HG03135 (cell line): ENCODE data around the gene HINFP.
A peak's percentile ranks its signal among the peaks of the same experiment; 100 is the strongest.
"Not testable (repeated sequence)": the region's sequence is repeated elsewhere in the genome, so short reads cannot be mapped to it uniquely, and the experiment has no call there.

ENCODE experiments used
- ATAC-seq: cut with Tn5 transposase; IDR thresholded peaks from one replicate; pipeline ENCODE4 v1.9.1; 2021; ENCODE audit warnings: mild to moderate bottlenecking, moderate library complexity; ENCODE audit not compliant: unreplicated experiment

HINFP gene

DNA sequence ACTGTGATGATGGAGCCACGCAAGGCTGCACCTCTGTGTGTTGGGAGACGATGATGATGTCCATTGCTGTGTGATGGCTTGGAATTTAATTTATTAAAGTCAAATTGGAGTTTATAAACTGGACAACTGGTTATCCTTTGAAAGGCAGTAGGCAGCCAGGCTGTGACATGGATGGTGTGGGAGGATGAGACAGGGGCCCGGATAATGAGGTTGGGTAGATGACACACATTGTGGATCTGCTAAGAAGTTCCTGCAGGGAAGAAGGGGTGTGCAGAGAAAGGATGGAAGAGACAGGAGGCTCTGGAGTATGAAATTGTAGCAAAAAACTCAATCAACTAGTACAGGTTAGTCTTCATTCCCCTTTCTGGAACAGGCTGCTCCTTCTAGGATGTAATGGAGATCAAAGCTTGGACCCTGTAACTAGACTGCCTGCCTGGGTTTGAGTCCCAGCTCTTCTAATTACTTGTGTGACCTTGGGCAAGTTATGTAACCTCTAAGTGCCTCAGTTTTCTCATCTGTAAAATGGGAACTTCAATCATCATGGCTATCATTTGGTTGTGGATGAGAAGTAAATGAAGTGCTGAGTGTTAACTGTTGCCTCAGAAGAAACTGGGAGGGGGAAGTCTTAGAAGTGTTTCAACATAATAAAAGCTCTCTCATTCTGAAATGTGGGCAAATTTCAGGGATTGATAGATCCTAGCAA is 4.2 kb upstream of the HINFP start:
- ATAC-seq, result no peak

DNA sequence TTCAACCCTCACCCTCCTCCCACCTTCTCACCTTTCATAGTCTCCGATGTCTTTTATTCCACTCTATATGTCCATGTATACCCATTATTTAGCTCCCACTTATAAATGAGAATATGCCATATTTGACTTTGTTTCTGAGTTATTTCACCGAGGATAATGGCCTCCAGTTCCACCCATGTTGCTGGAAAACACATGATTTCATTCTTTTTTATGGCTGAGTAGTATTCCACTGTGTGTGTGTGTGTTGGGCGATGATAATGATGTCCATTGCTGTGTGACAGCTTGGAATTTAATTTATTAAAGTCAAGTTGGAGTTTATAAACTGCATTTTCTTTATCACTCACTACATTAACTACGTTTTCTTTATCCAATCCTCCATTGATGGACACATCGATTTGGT is 3.2 kb upstream of the HINFP start:
- ATAC-seq, result no peak

DNA sequence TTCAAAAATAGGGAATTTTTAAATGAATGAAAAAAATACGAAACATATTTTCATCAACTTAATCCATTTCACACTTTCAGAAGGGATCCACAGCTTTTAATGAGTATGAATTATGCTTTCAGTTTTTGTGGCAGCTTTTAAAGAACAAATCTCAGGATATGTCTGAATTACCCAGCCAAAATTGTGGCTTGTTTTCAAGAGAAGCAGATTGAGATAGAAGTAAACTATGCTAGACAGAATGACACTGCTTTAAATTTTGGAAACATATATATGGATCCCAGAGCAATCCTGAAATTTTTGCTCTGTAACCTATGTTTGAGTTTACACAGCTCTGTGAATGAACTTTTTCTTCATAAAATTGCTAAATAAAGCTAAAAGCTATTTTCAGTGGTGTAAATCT is 2.4 kb upstream of the HINFP start:
- ATAC-seq, result no peak

DNA sequence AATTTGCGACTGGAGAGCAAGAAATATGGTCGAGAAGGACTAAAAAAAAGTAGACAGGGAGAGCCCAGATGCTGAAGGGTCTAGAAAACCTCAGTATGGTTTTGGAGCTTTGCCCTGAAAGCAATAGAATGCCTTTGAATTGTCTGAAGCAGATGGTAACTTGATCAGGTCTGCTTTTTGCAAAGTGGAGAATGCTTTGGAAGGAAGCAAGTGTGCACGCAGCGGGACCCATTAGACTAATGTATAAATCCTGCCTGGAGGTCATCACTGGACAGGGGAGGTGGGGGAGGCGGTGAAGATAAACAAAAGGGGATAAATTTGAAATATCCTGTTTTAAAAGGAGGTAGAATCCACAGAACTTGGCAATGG is 757 bp upstream of the HINFP start:
- no peak for ATAC-seq

DNA sequence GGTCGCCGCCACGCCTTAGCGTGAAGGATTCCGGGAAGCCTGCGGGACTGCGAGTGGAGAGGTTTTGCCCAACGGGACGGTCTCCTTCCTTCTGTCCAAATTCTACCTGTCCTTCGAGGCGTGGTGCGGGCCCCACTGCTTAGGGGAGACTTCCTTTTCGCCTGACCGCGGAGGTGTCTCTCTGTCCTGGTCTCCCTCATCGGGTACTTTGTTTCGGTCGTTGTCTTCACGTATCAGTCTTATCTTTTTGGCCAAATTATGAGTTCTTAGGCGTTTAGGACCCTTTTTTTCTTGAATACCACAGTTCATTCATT is 388 bp downstream of the HINFP start:
- peak; percentile 24 for ATAC-seq

DNA sequence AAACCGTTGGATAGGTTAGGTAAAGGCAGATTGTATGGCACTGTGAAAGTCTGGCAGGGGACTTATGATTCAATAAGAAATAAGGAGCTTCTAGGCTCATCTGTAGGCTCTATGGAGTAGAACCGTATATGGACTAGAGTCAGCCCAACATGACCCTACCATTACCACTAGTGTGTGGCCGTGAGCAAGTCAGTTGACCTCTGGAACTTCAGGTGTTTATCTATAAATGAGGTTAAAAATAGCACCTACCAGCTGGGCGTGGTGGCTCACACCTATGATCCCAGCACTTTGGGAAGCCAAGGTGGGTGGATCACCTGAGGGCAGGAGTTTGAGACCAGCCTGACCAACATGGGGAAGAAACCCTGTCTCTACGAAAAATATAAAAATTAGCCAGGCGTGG is 4.4 kb downstream of the HINFP start:
- no peak for ATAC-seq

- ATAC-seq, result no peak
Observed at GRCh38 chr11:119126675-119127268, 5.4 kb downstream of the HINFP start.

GRCh38 chr11:119130662-119131061 is 9.3 kb downstream of the HINFP start:
- ATAC-seq, result no peak

- ATAC-seq, result no peak
Observed at GRCh38 chr11:119134389-119134978, 13.1 kb downstream of the HINFP start.

DNA sequence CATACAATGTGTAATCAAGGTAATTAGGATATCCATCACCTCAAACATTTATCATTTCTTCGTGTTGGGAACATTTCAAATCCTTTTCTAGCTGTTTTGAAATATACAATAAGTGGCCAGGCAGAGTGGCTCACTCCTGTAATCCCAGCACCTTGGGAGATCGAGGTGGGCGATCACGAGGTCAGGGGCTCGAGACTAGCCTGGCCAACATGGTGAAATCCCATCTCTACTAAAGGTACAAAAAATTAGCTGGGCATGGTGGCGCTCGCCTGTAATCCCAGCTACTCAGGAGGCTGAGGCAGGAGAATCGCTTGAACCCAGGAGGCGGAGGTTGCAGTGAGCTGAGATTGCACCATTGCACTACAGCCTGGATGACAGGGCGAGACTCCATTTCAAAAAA is 17.9 kb downstream of the HINFP start:
- not testable (repeated sequence) for ATAC-seq

DNA sequence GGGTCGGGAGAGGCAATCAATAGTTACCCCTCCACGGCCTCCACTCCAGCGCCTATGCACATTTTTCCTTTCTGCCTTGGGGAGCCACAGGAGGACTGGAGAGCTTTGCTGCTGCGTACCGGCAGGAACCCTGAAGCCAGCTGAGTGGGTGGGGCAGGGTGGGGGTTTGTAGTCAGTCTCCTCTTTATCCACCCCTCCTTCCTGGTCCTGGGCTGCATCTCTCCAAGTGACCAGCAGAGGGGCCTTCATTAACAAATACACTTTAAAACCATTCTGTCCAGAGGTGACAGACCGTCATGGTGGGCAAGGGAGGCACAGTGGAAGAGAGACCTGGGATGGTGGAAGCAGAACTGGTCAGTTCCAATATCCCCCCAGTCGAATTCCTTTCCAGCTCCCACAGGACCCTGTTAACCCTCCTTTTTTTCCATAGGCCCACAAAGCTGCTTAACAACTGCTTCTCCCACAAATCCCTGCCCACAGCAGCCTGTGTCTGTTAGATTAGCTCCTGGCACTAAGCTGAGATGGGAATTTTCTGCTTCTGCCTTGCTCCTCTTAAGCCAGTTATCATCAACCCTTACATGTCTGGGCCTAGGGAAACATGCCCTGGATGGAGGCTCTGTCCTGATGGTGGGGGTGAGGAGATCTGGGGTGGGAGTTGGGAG is 23.6 kb downstream of the HINFP start:
- ATAC-seq, result no peak

DNA sequence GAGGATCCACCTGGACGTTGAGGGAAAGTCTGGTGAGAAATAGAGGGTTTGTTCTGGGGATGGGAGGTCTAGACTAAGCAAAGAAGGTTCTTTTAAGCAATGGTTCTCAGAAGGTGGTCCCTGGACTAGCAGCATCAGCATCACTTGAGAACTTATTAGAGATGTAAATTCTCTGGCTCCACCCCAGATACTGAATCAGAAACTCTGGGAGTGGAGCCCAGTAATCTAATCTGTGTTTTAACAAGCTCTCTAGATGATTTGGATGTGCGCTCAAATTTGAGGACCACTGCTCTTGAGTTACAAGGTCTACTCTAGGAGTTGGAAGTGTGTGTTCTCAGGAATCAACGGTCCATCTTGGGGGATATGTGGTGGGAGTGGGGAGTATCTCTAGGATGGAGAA is 24.2 kb downstream of the HINFP start:
- ATAC-seq, result no peak

- no peak for ATAC-seq
Observed at GRCh38 chr11:119147604-119148333, 26.4 kb downstream of the HINFP start.

GRCh38 chr11:119148720-119149017 is 27.3 kb downstream of the HINFP start:
- ATAC-seq, result no peak

GRCh38 chr11:119149018-119149785 is 27.8 kb downstream of the HINFP start, which contains the start of gene ABCG4:
Gene ABCG4, plus strand, starts transcription at chr11:119149052. Its CDS starts 914 bp downstream, at chr11:119149966.
- ATAC-seq, result no peak

DNA sequence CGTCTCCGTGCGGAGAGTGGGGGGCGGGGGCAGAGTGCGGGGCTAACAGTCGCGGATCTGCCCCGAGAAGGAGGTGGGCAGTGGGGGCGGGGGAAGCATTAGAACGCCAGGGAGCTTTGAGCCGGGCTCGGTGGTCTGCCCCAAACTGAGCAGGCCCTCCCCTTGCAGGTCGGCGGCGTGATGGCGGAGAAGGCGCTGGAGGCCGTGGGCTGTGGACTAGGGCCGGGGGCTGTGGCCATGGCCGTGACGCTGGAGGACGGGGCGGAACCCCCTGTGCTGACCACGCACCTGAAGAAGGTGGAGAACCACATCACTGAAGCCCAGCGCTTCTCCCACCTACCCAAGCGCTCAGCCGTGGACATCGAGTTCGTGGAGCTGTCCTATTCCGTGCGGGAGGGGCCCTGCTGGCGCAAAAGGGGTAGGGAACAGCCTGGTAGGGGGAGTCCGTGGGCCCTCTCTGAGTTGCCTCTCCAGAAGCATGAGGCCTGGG is 28.5 kb downstream of the HINFP start:
- no peak for ATAC-seq

DNA sequence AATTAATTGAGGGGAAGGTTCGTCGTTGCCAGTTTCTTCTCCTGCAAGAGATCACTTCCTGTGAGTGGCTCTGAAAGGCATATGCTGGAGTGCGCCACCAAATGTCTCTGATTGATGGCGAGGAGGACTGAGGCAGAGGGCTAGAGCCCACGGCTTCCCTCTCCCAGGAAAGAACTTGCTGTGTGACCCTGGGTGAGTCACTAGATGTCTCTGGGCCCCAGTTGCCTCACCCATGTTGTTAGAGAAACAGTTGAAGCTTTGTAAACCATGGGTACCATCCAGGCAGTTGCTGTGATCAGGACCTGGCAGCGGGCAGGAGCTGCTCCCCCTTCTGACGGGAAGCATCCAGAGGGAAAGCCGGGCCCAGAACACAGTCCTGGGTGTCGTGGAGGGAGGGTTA is 30.7 kb downstream of the HINFP start:
- no peak for ATAC-seq

DNA sequence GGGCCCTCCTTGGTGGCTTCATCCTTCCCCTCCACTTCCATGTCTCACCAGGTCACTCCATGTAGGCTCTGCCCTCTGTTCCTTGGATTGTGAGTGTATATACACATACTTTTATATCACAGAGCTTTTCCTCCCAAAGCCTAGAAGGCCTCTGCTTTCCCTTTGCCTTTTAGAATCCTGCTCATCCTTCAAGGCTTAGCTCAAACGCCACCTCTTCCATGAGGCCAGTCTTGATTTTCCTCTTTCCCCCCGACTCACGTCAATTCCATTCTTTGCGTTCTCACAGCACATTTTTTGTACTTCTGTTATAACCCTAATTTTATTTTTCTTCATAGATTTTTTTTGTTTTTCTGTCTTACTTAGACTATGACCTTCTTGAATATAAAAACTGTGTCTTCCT is 31.2 kb downstream of the HINFP start:
- ATAC-seq, result no peak

DNA sequence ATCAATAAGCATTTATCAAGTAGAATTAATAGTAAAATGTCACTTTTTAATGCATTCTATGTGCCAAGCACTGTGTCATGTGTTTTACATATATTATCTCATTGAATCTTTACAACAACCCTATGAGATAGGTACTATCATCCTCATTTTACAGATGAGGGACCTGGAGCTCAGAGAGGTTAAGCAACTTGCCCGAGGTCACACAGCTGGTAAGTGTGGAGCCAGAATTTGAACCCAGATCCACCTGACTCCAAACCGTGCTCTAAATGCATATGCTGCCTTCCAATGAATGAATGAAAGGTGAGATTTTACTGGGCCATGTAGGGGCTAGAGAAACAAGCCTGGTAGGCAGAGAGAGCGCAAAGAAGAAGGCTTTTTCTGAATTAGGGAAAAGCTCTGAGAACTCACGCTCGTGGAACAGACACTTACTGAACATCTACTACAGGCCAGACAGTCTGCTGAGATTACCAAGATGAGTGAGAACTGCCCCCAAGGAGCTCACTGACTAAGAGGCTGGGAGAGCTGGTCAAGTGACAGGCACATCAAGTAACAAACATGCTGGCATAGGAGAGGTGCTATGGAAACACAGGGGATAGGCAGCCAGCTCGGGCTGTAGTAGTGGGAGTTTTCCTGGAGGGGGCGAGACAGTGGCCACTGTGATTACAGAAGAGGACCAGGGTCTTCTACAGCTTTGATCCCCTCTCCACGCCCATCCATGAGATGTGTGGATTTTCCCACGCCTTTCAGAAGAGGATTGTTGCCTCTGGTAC is 31.9 kb downstream of the HINFP start:
- ATAC-seq, result no peak

GRCh38 chr11:119154178-119154577 is 32.8 kb downstream of the HINFP start:
- ATAC-seq, result no peak
